Neural cell (in vitro differentiated cells): ENCODE measurements around the gene MKNK1. TPM values are rescaled to one million over a fixed set of nuclear protein-coding genes. Genes with fewer than 3 reads are reported as not detected.

Source experiments
- H2AFZ ChIP-seq: fragments of 200-600, 300-800 bp; sonication (generic), shearing (Covaris generic); 2 replicates; pipeline ENCODE4 v1.6.0; 2014; ENCODE audit warnings: low read depth, mild to moderate bottlenecking, antibody characterized with exemption, low read length, moderate library complexity
- H3F3A ChIP-seq: fragments of 200-600 bp; shearing (Covaris generic); 2 replicates; pipeline ENCODE4 v1.6.1; 2016; ENCODE audit warnings: mild to moderate bottlenecking, moderate library complexity, mixed read lengths, antibody characterized with exemption, low read length; ENCODE audit not compliant: insufficient read depth, poor library complexity, severe bottlenecking
- H3K27ac ChIP-seq: fragments of 200-600, 300-800 bp; sonication (generic), shearing (Covaris generic); 2 replicates; pipeline ENCODE4 v1.5.1; 2014; ENCODE audit warnings: mild to moderate bottlenecking, low read length, moderate library complexity
- H3K27me3 ChIP-seq: fragments of 300-800, 200-600 bp; sonication (generic), shearing (Covaris generic); 2 replicates; pipeline ENCODE4 v1.6.0; 2014; ENCODE audit warnings: mild to moderate bottlenecking, low read depth, low read length, moderate library complexity; ENCODE audit not compliant: insufficient read depth
- H3K36me3 ChIP-seq: fragments of 300-800, 200-600 bp; sonication (generic), shearing (Covaris generic); 2 replicates; pipeline ENCODE4 v1.5.1; 2014; ENCODE audit warnings: mild to moderate bottlenecking, antibody characterized with exemption, low read length, moderate library complexity; ENCODE audit not compliant: insufficient read depth
- H3K4me2 ChIP-seq: fragments of 300-800, 200-600 bp; sonication (generic), shearing (Covaris generic); 2 replicates; pipeline ENCODE4 v1.6.0; 2014; ENCODE audit warnings: mild to moderate bottlenecking, low read length
- H3K4me3 ChIP-seq: fragments of 300-800, 200-600 bp; sonication (generic), shearing (Covaris generic); 2 replicates; pipeline ENCODE4 v1.5.1; 2014; ENCODE audit warnings: mild to moderate bottlenecking, low read length, moderate library complexity
- H3K79me2 ChIP-seq: fragments of 200-600 bp; shearing (Covaris generic); replicated peaks from 2 replicates; pipeline ENCODE4 v1.6.0; 2014; ENCODE audit warnings: mild to moderate bottlenecking, low read length, moderate library complexity; ENCODE audit not compliant: insufficient read depth
- H3K9ac ChIP-seq: fragments of 300-800, 200-600 bp; sonication (generic), shearing (Covaris generic); 2 replicates; pipeline ENCODE4 v1.6.1; 2016; ENCODE audit warnings: mild to moderate bottlenecking, low read length, mixed read lengths
- H3K9me2 ChIP-seq: fragments of 200-600 bp; shearing (Covaris generic); 2 replicates; pipeline ENCODE4 v1.6.1; 2016; ENCODE audit warnings: mild to moderate bottlenecking, low read length, mixed read lengths; ENCODE audit not compliant: insufficient read depth
- H3K9me3 ChIP-seq: fragments of 200-600, 300-800 bp; sonication (generic), shearing (Covaris generic); 2 replicates; pipeline ENCODE4 v1.6.1; 2016; ENCODE audit warnings: mild to moderate bottlenecking, mixed run types, low read length, moderate library complexity, mixed read lengths
- H4K20me1 ChIP-seq: fragments of 200-600 bp; shearing (Covaris generic); 2 replicates; pipeline ENCODE4 v1.6.1; 2016; ENCODE audit warnings: mild to moderate bottlenecking, mixed run types; ENCODE audit not compliant: insufficient read depth
- CTCF ChIP-seq: fragments of 450-650 bp; IDR thresholded peaks from 2 replicates; pipeline ENCODE4 v1.5.1; 2014; ENCODE audit warnings: antibody characterized with exemption, mild to moderate bottlenecking, moderate library complexity; ENCODE audit not compliant: poor library complexity, severe bottlenecking
- EP300 ChIP-seq: fragments of 450-650 bp; conservative IDR thresholded peaks from 2 replicates; pipeline ENCODE4 v1.6.1; 2014; ENCODE audit warnings: antibody characterized with exemption, mild to moderate bottlenecking, moderate library complexity; ENCODE audit not compliant: poor library complexity, severe bottlenecking
- EZH2 ChIP-seq: fragments of 200-600, 300-800 bp; shearing (Covaris generic), sonication (generic); IDR thresholded peaks from 2 replicates; pipeline ENCODE4 v1.6.1; 2014; ENCODE audit warnings: antibody characterized with exemption, low read length, borderline replicate concordance, mild to moderate bottlenecking; ENCODE audit not compliant: insufficient read depth, poor library complexity, severe bottlenecking
- MXI1 ChIP-seq: fragments of 450-650 bp; conservative IDR thresholded peaks from 2 replicates; pipeline ENCODE4 v1.6.1; 2014; ENCODE audit warnings: antibody characterized with exemption, mild to moderate bottlenecking; ENCODE audit not compliant: poor library complexity, severe bottlenecking
- POLR2AphosphoS5 ChIP-seq: IDR thresholded peaks from 2 replicates; pipeline ENCODE4 v1.6.1; 2012
- RAD21 ChIP-seq: fragments of 450-650 bp; conservative IDR thresholded peaks from 2 replicates; pipeline ENCODE4 v1.6.1; 2014; ENCODE audit warnings: antibody characterized with exemption, mild to moderate bottlenecking, moderate library complexity
- REST ChIP-seq: IDR thresholded peaks from 2 replicates; pipeline ENCODE4 v1.6.1; 2012; ENCODE audit warnings: borderline replicate concordance
- SMC3 ChIP-seq: fragments of 450-650 bp; conservative IDR thresholded peaks from 2 replicates; pipeline ENCODE4 v1.6.1; 2014; ENCODE audit warnings: antibody characterized with exemption, mild to moderate bottlenecking, moderate library complexity; ENCODE audit not compliant: poor library complexity
- TAF1 ChIP-seq: IDR thresholded peaks from 2 replicates; pipeline ENCODE4 v1.6.1; 2012; ENCODE audit warnings: low read depth
- polyA plus RNA-seq: library from polyadenylated mRNA; depleted of rRNA; stranded (reverse); fragments of >200 nt; gene quantifications from 2 replicates; pipeline ENCODE4 v1.2.3, GENCODE V29; 2014

The MKNK1 gene
- polyA plus RNA-seq, 1 donor from 2014 or later: 9.6 TPM

GRCh38 chr1:46575778-46576177 is 28.3 kb downstream of the MKNK1 start:
- Histone ChIP-seq H3K4me3 (no peak overlapping the region), H3K4me2 (no peak overlapping the region), H3K9me2 (no peaks in the 10 kb centered on the region), H3K27me3 (no peaks in the 10 kb centered on the region), H3F3A (no peaks in the 10 kb centered on the region), H3K27ac (no peak overlapping the region), H4K20me1 (no peaks in the 10 kb centered on the region), H3K9ac (no peak overlapping the region), H3K36me3 (no peaks in the 10 kb centered on the region), H3K79me2 (no peaks in the 10 kb centered on the region), H3K9me3 (no peaks in the 10 kb centered on the region), H2AFZ (no peak overlapping the region)
- no peak for TF ChIP-seq CTCF
- no peak for TF ChIP-seq POLR2AphosphoS5
- TF ChIP-seq SMC3: no peak

- H2AFZ ChIP-seq: no peak overlapping the region
- H3K79me2 ChIP-seq: no peaks in the 10 kb centered on the region
- TF ChIP-seq REST: no peak
- TF ChIP-seq POLR2AphosphoS5: no peak
- TF ChIP-seq MXI1: no peak
- no peak for TF ChIP-seq SMC3
- no peak for TF ChIP-seq EZH2
- TF ChIP-seq CTCF: no peak
- no peak for TF ChIP-seq RAD21
- TF ChIP-seq TAF1: no peak
- no peak for TF ChIP-seq EP300
- no peaks in the 10 kb centered on the region for H4K20me1 ChIP-seq
- H3F3A ChIP-seq: no peaks in the 10 kb centered on the region
- H3K36me3 ChIP-seq: no peaks in the 10 kb centered on the region
- H3K27me3 ChIP-seq: no peaks in the 10 kb centered on the region
- H3K4me3 ChIP-seq: no peak overlapping the region
- H3K9me2 ChIP-seq: no peaks in the 10 kb centered on the region
- H3K9ac ChIP-seq: no peak overlapping the region
- H3K27ac ChIP-seq: no peak overlapping the region
- H3K9me3 ChIP-seq: no peaks in the 10 kb centered on the region
- H3K4me2 ChIP-seq: no peak overlapping the region
Observed at GRCh38 chr1:46575300-46575699, 28.8 kb downstream of the MKNK1 start.
